HEK293 (cell line): ENCODE data around the gene OR6K6.

Experiments used
- CTCF ChIA-PET: fragments of 350-600 bp; formaldehyde crosslinking; extraction: SDS; loops from one replicate; lab custom pipeline; 2021; ENCODE audit warnings: antibody characterized with exemption; lab: Yijun Ruan, JAX
- POLR2A ChIA-PET: fragments of 300-600 bp; formaldehyde crosslinking; extraction: SDS; loops from one replicate; lab custom pipeline; 2020; ENCODE audit warnings: antibody characterized with exemption, inconsistent platforms; lab: Yijun Ruan, JAX
- H3K27ac ChIP-seq: fragments of 200-500 bp; sonication (Bioruptor generic); 2 replicates; pipeline ENCODE4 v1.5.1; 2014; ENCODE audit warnings: low read depth, low read length, control low read depth, inconsistent platforms; ENCODE audit errors: extremely low read depth
- H3K36me3 ChIP-seq, 2 experiments: fragments of 200-500 bp in 1 of 2; sonication (Bioruptor generic) in 1 of 2; 1 replicate in 1 of 2; 2 replicates in 1 of 2; pipeline ENCODE4 v1.5.1; 2014 to 2017; ENCODE audit warnings: inconsistent platforms in 2 of 2, low read length in 2 of 2; ENCODE audit not compliant: control insufficient read depth in 2 of 2, insufficient read depth in 1 of 2
- H3K4me1 ChIP-seq: fragments of 200-500 bp; sonication (Bioruptor generic); 2 replicates; pipeline ENCODE4 v1.5.1; 2014; ENCODE audit warnings: mild to moderate bottlenecking, low read length, inconsistent platforms; ENCODE audit not compliant: control insufficient read depth, insufficient read depth
- H3K4me3 ChIP-seq: 2 replicates; pipeline ENCODE4 v1.5.1; 2011; ENCODE audit warnings: low read depth, mild to moderate bottlenecking, control low read depth, low read length, moderate library complexity
- H3K9me3 ChIP-seq: fragments of 200-500 bp; sonication (Bioruptor generic); 2 replicates; pipeline ENCODE4 v1.5.1; 2014; ENCODE audit warnings: low read depth, low read length, inconsistent platforms; ENCODE audit not compliant: control insufficient read depth, insufficient read depth
- BCL11A ChIP-seq: fragments of 450-650 bp; formaldehyde crosslinking; IDR thresholded peaks from 2 replicates; pipeline ENCODE4 v1.5.1; 2016; ENCODE audit warnings: low read depth, missing biosample characterization, missing genetic modification characterization
- KLF7 ChIP-seq: fragments of 450-650 bp; formaldehyde crosslinking; IDR thresholded peaks from 2 replicates; pipeline ENCODE4 v1.5.1; 2016; ENCODE audit warnings: missing biosample characterization, missing genetic modification characterization, borderline replicate concordance
- YY2 ChIP-seq: fragments of 450-650 bp; formaldehyde crosslinking; IDR thresholded peaks from 2 replicates; pipeline ENCODE4 v1.5.1; 2016; ENCODE audit warnings: missing biosample characterization, missing genetic modification characterization
- ZBTB49 ChIP-seq: fragments of 450-650 bp; formaldehyde crosslinking; IDR thresholded peaks from 2 replicates; pipeline ENCODE4 v1.5.1; 2016; ENCODE audit warnings: missing biosample characterization, missing genetic modification characterization, low read depth
- ZEB2 ChIP-seq: fragments of 450-650 bp; formaldehyde crosslinking; IDR thresholded peaks from 2 replicates; pipeline ENCODE4 v1.5.1; 2016; ENCODE audit warnings: missing biosample characterization, missing genetic modification characterization
- ZFP41 ChIP-seq: fragments of 450-650 bp; formaldehyde crosslinking; IDR thresholded peaks from 2 replicates; pipeline ENCODE4 v1.5.1; 2016; ENCODE audit warnings: missing biosample characterization, missing genetic modification characterization, borderline replicate concordance
- ZNF114 ChIP-seq: fragments of 450-650 bp; formaldehyde crosslinking; IDR thresholded peaks from 2 replicates; pipeline ENCODE4 v1.5.0; 2017; ENCODE audit warnings: missing biosample characterization, missing genetic modification characterization
- ZNF274 ChIP-seq, 2 experiments: fragments of 200-500 bp in 1 of 2; fragments of 450-650 bp in 1 of 2; sonication (Bioruptor generic) in 1 of 2; formaldehyde crosslinking in 1 of 2; IDR thresholded peaks; 2 replicates each; pipeline versions ENCODE4 v1.5.1 to v1.6.1; 2014 to 2016; ENCODE audit warnings: borderline replicate concordance in 1 of 2, inconsistent platforms in 1 of 2, low read length in 1 of 2, missing biosample characterization in 1 of 2, missing genetic modification characterization in 1 of 2
- ZNF311 ChIP-seq: fragments of 450-650 bp; formaldehyde crosslinking; IDR thresholded peaks from 2 replicates; pipeline ENCODE4 v1.5.1; 2017; ENCODE audit warnings: missing biosample characterization, missing genetic modification characterization, borderline replicate concordance
- ZNF623 ChIP-seq: fragments of 450-650 bp; formaldehyde crosslinking; IDR thresholded peaks from 2 replicates; pipeline ENCODE4 v1.5.1; 2016; ENCODE audit warnings: missing biosample characterization, missing genetic modification characterization
- ZNF645 ChIP-seq: fragments of 450-650 bp; formaldehyde crosslinking; IDR thresholded peaks from 2 replicates; pipeline ENCODE4; 2016; ENCODE audit warnings: missing biosample characterization, missing genetic modification characterization
- ZNF654 ChIP-seq: fragments of 450-650 bp; formaldehyde crosslinking; IDR thresholded peaks from 2 replicates; pipeline ENCODE4 v1.5.1; 2016; ENCODE audit warnings: low read depth, missing biosample characterization, missing genetic modification characterization
- ZNF677 ChIP-seq: fragments of 450-650 bp; IDR thresholded peaks from 2 replicates; pipeline ENCODE4 v1.5.0; 2018; ENCODE audit warnings: missing biosample characterization, mild to moderate bottlenecking, missing genetic modification characterization, moderate library complexity
- ZNF692 ChIP-seq: fragments of 450-650 bp; formaldehyde crosslinking; IDR thresholded peaks from 2 replicates; pipeline ENCODE4 v1.5.1; 2016; ENCODE audit warnings: missing biosample characterization, missing genetic modification characterization
- TF ChIP-seq, protein P1 (sequence below): fragments of 450-650 bp; formaldehyde crosslinking; IDR thresholded peaks from 2 replicates; pipeline ENCODE4 v1.5.1; 2016; ENCODE audit warnings: missing biosample characterization, missing genetic modification characterization, low read depth
- TF ChIP-seq, protein P2 (sequence below): fragments of 450-650 bp; formaldehyde crosslinking; IDR thresholded peaks from 2 replicates; pipeline ENCODE4 v1.5.1; 2016; ENCODE audit warnings: missing biosample characterization, missing genetic modification characterization

OR6K6 gene, protein sequence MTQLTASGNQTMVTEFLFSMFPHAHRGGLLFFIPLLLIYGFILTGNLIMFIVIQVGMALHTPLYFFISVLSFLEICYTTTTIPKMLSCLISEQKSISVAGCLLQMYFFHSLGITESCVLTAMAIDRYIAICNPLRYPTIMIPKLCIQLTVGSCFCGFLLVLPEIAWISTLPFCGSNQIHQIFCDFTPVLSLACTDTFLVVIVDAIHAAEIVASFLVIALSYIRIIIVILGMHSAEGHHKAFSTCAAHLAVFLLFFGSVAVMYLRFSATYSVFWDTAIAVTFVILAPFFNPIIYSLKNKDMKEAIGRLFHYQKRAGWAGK

DNA sequence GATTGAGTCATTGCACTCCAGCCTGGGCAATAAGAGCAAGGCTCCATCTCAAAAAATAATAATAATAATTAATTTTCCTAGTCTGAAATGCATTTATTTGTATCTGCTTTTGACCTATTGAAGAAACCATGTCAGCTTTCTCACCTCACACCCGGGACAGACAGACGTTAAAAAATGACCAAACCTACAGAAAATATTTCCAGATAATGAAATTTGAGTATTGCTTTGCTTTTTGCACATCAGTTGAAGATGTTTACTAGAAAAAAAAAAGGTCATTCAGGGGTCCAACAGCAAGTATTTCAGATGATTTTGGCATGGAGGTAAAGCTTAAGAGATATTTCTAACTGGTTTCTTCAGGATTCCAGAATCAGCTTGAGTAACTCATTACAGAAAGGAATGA is at the start of gene OR6K6:
OR6K6 (plus strand) TSS at position 301 of the 400 bp plus-strand sequence. CDS start 168 bp downstream, outside the sequence.
- Histone ChIP-seq H3K9me3 (no peaks in the 10 kb centered on the region), H3K4me1 (no peaks in the 10 kb centered on the region), H3K36me3 (no peaks in the 10 kb centered on the region), H3K4me3 (no peak within 1 kb of the TSS), H3K27ac (no peak within 1 kb of the TSS)
- POLR2A ChIA-PET: no interaction called here
- no peak for TF ChIP-seq KLF7 (tag by site-specific recombination)
- TF ChIP-seq ZEB2 (tag by site-specific recombination): no peak
- no peak for TF ChIP-seq ZNF677
- TF ChIP-seq BCL11A: no peak
- TF ChIP-seq ZBTB49: no peak
- TF ChIP-seq ZNF311: no peak
- TF ChIP-seq ZNF623 (tag by site-specific recombination): no peak
- no peak for TF ChIP-seq ZNF654
- TF ChIP-seq YY2 (tag by site-specific recombination): no peak
- no peak for TF ChIP-seq ZNF274 (IDR thresholded peaks at IDR 0.05; ENCODE audit: low read length)
- no peak for TF ChIP-seq ZNF274 (tag by site-specific recombination; IDR thresholded peaks at IDR 0.05; ENCODE audit: borderline replicate concordance)
- TF ChIP-seq ZNF692 (tag by site-specific recombination): no peak
- CTCF ChIA-PET: no interaction called here

GRCh38 chr1:158706096-158706495 is 48.4 kb upstream of the OR6K6 start:
- ChIA-PET CTCF (interaction anchor here (0.8 kb wide), 1 partner anchor 124 kb away, joined by 5 read pairs; no protein-coding TSS in a partner anchor), POLR2A (no interaction called here)
- Histone ChIP-seq H3K4me3 (no peak overlapping the region), H3K9me3 (no peaks in the 10 kb centered on the region), H3K36me3 (no peaks in the 10 kb centered on the region), H3K4me1 (no peaks in the 10 kb centered on the region), H3K27ac (no peak overlapping the region)
- TF ChIP-seq ZNF645 (tag by site-specific recombination): no peak
- no peak for TF ChIP-seq ZNF114 (tag by site-specific recombination)
- no peak for TF ChIP-seq ZFP41
- TF ChIP-seq, protein P1, sequence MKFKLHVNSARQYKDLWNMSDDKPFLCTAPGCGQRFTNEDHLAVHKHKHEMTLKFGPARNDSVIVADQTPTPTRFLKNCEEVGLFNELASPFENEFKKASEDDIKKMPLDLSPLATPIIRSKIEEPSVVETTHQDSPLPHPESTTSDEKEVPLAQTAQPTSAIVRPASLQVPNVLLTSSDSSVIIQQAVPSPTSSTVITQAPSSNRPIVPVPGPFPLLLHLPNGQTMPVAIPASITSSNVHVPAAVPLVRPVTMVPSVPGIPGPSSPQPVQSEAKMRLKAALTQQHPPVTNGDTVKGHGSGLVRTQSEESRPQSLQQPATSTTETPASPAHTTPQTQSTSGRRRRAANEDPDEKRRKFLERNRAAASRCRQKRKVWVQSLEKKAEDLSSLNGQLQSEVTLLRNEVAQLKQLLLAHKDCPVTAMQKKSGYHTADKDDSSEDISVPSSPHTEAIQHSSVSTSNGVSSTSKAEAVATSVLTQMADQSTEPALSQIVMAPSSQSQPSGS: no peak
- TF ChIP-seq, protein P2, sequence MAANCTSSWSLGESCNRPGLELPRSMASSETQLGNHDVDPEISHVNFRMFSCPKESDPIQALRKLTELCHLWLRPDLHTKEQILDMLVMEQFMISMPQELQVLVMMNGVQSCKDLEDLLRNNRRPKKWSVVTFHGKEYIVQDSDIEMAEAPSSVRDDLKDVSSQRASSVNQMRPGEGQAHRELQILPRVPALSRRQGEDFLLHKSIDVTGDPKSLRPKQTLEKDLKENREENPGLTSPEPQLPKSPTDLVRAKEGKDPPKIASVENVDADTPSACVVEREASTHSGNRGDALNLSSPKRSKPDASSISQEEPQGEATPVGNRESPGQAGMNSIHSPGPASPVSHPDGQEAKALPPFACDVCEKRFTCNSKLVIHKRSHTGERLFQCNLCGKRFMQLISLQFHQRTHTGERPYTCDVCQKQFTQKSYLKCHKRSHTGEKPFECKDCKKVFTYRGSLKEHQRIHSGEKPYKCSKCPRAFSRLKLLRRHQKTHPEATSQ: no peak
